ENCODE data around the gene SARDH.

SARDH gene

GRCh38 chr9:133712221-133713100 is 25.7 kb downstream of the SARDH start:
- no peak for DNase-seq

- no peak for DNase-seq
Observed at GRCh38 chr9:133711428-133712220, 26.5 kb downstream of the SARDH start.

DNA sequence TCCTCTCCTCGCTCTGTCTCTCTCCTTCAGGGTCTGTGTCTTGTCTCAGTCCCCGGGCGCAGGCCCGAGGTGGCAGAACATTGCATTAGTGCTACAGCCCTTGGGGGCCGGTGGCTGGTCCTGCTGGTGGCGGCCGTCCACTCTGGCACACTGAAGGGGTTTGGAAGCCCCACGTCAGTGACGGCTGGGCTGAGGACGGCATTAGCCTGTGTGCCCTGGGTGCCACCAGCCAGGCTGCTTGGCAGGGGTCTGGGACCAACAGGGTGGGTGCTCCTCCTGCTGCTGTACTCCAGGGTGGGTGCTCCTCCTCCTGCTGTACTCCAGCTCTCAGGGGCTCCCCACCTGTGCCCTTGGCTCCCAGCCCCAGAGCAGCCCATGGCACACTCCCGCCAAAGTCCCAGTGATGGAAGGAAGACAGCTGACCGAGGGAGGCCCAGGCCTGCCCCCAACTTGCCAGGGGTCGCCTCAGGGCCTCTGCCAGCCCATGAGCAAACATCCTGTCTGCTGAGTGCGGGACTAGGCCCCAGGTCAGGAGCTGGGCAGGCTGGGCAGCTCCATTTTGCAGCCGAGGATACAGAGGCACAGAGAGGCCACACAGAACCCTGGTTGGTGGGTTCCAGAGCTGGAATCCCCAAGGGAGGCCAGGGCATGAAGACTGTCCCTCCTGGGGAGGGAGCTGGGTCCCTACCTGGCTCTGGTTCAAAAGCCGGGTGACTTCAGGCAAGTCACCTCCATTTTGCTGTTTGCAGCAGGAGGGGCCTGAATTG is 27.3 kb downstream of the SARDH start:
- no peak for DNase-seq

DNA sequence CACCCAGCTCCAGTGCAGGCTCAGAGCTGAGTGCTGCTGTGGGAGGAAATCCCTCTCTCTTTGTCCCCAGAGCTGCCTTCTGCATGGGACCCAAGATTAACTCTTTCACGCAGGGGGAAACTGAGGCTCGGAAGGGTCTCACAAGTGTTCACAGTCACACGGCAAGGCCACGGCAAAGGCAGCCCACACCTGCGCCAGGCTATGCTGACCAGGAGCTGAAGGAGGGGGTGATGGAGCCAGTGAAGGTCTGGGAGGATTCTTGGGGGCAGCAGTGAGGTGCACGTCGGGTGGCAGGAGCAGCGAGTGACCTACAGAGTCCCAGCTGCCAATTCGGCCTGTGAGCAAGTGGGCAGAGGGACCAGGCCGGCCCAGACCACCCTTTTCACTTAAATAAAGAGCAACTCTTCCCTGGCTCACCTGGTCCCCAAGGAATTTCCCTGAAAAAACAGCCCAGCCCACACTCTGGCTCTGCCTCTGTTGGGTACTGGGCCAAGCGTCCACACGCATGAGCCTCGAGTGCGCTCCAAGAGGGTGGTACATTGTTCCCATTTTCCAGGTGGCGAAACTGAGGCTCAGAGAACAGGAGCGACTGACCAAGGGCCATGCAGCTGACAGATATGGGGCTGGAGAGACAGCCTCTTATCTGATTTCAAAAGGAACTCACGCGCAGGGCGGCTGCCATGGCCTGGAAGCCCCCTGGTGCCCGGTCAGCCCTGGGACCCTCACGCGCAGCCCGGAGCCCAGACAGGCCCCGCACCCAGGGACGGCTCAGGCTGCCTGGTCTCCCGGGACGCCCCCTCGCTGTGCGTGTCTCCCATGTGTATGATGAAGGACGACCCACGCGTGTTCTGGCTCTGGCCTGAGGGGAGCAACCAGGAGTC is 28.2 kb downstream of the SARDH start:
- no peak for DNase-seq

- DNase-seq: no peak
Observed at GRCh38 chr9:133709015-133709611, 29.0 kb downstream of the SARDH start.

- DNase-seq: no peak
Observed at GRCh38 chr9:133708246-133709014, 29.7 kb downstream of the SARDH start.

GRCh38 chr9:133707763-133708245 is 30.3 kb downstream of the SARDH start:
- DNase-seq: no peak

DNA sequence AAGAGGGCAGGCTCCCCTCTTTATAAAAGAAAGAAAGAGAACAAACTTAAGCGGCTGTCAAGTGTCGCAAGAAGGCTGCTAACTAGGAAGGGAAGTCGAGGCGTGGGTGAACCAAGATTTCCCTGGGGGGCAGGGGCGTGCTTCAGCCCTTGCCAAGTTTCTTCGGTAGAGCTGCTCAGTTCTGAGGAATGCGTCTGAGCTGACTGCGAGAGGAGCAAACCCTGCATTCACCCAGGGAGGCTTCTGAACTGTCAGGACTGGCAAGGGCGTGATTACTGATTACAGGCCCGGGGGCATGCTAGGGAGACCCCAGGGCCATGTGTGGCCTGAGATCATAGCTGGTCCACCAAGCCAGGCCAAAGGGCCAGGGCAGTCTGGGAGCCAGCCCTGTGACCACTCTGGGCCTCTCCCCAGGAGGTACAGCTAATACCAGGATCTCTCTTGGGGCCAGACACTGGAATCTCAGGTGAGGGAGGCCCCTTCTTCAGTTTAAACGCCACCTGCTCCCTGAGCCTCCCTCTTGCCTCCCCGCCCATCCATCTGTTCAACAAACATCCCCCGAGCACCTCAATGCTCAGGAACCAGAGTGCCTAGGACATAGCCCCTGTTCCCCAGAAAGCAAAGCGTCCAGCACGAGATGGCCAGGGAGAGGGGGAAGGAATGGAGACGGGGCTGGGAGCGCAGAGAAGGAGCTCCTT is 30.9 kb downstream of the SARDH start:
- no peak for DNase-seq

DNA sequence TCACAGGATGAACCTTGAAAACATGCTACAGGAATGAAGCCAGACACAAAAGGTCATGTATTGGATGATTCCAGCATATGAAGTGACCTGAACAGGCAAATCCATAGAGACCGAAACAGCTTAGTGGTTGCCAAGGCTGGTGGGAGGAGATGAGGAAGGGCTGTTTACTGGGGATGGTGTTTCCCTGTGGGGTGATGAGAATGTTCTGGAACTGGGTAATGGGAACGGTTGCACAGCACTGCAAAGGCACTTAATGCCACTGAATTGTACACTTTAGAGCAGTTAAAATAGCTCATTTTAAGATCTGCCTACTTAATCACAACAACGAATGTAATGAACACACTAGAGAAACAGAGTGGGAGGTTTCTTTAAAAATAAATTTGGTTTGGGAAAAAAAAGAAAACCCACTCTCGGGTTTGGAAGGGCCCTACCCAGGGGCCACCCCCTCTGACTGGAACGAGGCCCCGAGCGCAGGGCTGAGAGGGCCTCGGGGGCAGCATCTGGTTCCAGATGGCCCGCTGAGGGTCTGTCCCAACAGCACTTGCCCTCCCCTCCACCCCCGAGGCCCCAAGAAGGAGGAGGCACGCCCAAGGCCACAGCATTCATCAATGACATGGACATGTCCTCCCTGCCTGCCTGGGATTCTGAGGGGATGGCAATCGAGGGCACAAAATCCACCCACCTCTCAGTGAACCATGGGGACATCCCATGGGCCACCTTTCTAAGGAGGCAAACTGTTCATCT is 31.7 kb downstream of the SARDH start:
- DNase-seq: no peak

DNA sequence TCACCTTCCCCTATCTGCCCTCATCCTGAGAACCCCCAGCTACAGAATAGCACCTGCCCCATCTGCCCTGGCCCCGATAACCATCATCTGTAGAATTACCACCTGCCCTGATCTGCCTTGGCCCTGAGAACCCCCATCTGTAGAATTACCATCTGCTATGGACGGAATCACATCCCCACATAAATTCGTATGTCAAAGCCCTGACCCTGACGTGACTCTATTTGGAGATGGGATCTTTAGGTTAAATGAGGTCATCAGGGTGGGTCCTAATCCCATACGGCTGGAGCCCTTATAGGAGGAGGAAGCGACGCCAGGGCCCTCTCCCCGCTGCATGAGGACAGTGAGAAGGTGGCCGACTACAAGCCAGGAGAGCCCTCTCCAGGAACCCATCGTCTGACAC is 32.6 kb downstream of the SARDH start:
- DNase-seq: no peak

DNA sequence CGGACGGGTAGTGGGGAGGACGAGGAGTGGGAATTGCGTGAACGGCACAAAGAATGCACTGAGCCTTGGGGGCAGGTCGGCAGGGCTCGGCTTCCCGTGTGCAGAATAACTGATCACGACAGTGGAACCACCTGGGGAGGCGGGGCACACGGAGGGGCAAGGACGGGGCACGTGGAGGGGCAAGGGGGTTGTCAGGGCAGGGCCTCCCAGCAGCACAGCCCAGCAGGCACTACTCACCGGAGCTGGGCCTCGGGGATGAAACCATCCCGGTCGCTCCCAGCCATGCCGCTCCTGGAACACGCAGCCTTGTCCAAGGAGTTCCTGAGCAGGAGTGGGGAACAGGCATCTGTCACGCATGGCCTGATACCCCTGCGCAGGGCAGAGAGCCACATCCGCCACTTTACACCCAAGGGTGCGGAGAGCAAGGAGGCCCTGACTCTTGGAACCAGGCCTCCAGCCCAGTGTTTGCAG is 33.4 kb downstream of the SARDH start:
- DNase-seq: no peak

DNA sequence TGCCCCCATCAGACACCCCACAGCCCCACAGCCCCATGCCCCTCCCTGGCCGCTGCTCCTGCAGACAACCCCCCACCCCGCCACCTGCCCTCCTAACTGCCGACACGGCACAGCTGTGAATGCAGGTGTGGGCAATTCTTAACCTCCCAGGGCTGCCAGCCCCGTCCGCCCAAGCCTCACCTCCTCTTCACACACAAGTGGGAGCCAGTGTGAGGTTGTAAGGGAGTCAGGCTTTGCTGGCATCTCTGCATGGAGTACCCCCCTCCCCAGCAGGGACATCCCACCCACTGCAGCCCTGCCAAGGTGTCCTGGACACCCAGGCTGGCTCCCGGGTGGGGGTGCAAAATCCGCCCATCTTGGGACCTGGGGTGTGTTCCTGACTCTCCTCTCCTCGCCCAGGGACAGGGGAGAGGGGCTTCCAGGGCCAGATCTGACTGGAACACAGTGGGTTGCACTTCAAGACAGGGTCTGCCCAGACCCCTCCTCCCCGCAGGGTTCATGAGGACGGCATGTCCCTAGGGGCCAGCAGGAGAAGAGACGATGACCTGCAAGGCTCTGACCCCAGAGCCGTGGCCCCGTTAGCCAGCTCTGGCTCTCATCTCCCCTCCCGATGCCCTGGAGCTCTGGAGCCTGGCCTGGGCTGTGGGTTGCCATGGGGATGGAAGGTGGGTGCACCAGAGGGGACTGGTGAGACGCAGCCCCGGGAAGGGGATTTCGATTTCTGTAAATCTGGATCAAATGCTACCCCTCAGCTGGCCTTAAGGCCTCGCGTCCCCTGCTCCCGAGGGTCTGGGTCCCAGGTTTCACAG is 34.4 kb downstream of the SARDH start:
- no peak for DNase-seq

- no peak for DNase-seq
Observed at GRCh38 chr9:133702798-133703590, 35.2 kb downstream of the SARDH start.

GRCh38 chr9:133701981-133702797 is 36.0 kb downstream of the SARDH start:
- no peak for DNase-seq

DNA sequence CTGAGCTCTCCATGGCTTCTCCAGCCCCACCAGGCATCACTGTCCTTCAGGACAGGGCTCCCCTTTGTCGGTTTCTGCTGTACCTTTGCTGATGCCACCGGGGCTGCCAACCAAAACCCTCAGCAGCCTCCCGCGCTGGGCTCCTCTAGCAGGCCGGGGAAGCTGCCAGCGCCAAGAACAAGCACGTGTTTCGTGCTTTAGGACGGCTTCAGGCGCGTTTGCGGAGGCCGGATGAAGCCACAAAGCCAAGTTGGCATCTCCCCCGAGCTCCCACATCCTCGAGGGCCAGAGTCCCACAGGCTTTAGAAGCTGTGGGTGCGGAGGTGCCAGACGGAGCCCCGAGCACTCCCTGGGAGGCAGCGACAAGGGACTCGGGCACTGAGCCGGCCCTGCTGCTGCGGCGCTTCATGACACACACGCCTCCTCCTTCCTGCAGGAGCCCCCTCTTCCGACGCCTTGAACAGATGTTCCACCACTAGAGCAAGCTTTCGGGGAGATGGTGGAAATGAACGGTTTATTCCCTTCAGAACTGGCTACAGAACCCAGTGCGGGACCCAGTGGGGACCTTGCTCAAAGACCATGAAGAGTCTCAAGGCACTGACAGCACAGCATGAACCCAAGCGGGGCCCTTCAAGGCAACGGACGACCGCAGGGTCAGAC is 36.7 kb downstream of the SARDH start:
- no peak for DNase-seq

DNA sequence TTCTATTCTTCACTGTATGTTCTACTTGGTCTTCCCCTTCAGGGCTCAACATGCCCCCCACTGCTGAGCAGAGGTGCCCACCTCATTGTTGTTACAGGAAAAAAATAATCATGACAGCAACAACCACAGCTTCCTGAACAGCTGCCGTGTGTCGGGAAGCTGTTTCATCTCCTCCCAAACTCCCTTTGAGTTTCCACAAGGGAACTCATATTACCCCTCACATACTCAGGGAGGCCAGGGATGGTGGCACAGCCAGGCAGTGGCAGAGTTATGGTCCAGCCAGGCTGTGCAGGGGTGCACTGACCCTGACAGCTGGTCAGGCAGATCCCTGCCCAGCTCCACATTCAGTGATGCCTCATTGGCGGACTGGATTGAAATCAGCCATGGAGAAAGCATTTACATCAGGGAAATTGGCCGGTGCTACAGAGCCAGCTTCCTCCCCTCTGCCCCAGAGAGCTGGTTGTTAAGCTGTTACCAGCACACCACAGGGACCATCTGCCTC is 37.3 kb downstream of the SARDH start:
- DNase-seq: no peak
